HG03558 (cell line): Measurements from ENCODE around the gene GARIN1A.

Experiments used
- ATAC-seq: cut with Tn5 transposase; IDR thresholded peaks from one replicate; pipeline ENCODE4 v1.9.1; 2021; ENCODE audit warnings: moderate number of reproducible peaks; ENCODE audit not compliant: unreplicated experiment; ENCODE audit errors: extremely low read depth

The GARIN1A gene

DNA sequence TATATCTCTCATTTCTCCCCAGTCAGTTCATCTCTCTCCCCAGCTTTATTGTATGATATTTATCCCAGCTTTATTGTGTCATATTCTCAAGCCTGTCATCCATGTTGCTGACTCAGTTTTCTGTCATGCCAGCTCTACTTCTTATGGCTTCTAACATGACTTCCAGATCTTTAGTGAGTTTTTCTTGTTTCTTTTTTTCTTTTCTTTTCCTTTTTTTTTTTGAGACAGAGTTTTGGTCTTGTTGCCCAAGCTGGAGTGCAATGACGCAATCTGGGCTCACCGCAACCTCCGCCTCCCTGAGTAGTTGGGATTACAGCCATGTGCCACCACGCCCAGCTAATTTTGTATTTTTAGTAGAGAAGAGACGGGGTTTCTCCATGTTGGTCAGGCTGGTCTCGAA is 38.4 kb downstream of the GARIN1A start:
- no peak for ATAC-seq

DNA sequence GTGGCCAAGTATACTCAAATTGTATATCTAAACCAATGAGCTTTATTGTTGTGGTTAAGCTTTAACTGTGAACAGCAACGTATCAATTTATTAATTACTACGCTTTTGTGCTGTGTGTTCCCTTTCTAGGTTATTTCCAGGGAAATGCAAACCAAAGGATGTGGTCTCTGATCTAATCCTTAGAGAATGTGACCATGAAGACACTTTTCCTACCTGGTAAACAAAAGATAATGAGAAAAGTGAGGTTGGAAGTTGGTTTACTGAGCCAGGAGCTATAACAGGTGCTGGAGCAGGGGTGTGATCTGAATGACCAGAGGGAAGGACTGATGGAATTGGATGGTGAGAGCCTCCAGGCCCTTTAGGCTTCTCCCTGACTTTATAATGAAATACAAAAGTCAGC is 41.7 kb downstream of the GARIN1A start:
- no peak for ATAC-seq

DNA sequence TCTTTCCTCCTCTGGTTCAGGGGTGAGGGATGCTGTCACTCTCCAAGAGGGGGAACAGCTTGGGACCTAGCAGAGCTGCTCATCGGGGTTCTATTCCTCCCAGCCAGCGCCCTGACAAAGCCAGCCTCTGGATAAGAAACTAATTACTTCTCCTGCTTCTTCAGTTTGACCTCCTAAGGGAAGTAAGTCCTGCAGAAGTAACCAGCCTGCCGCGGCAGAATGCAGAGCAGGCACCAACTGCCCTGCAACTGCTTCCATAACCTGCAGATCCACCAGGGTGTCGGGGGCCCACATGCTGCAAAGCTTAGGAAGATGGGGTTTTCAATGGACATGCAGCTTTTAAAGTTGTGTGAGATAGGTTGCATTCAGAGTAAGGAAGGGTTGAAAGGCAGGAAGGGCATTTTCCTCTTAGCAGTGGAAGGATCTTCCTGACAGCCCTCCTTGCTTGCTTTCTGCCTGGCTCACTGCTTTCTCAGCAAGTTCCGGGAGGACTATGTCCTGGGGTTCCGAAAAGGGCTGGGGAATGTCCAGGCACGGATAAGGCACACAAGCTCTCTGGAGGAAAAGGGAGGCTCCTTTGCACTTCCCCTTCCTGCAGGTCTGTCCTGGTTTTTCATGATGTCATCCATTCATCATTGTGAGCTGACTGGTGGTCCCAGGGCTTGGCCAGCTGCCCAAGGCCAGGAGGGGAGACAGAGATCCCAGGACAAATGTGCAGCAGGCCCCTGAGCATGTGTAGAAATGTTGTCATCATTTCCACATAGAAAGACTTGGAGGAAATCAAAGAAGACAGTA is 42.8 kb downstream of the GARIN1A start:
- ATAC-seq: no peak

DNA sequence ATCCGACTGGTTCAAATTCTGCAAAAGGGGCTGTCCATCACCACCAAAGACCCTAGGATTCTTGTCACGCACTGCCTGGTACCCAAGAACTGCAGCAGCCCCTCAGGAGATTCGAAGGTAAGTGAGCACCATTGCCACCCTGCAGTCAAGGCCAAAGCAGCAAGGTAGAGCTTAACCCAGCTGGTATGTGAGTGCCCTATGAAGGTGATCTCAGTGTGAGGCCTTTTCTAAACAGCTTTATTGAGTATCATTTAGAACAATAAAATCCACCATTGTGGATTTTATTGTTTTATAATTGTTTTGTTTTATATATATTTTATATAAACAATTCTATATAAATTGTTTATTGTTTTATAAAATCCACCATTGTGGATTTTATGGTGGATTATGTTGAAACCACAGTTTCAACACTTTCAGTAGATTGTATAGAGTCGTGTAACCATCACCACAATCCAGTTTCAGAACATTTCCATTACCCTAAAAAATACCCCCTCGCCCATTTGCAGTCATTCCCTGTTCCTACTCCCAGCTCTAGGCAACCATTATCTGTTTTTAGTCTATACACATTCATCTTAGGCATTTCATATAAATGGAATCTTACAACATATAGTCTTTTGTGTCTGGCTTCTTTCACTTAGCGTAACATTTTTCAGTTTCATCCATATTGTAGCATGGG is 47.0 kb downstream of the GARIN1A start:
- ATAC-seq: no peak

DNA sequence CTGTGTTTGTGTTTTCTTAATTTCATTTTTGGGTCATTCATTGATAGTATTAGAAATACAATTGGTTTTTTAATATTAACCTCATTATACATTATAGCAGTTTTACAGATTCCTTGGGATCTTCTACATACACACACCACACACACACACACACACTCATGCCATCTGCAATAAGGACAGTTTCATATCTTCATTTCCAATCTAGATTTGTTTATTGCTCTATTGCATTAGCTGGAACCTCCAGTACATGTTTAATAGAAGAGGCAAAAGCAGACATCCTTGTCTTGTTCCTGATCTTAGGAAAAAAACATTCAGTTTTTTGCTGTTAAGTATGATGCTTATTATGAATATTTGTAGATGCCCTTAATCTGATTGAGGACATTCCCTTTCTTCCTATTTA is 49.3 kb downstream of the GARIN1A start:
- ATAC-seq: no peak
